Muscle layer of colon (tissue), 2 donors: Measurements from ENCODE around the gene PAPOLG.

Experiments
- H3K27ac ChIP-seq: one replicate; pipeline ENCODE4 v1.7.0; 2013; ENCODE audit warnings: low read depth, mild to moderate bottlenecking, low read length, moderate library complexity
- H3K27me3 ChIP-seq, 2 donors: one replicate each; pipeline ENCODE4 v1.7.0; 2013; ENCODE audit warnings: low read length in 2 of 2, mild to moderate bottlenecking in 2 of 2; ENCODE audit not compliant: insufficient read depth in 2 of 2, control insufficient read depth in 1 of 2
- H3K36me3 ChIP-seq: one replicate; pipeline ENCODE4 v1.7.0; 2013; ENCODE audit warnings: mild to moderate bottlenecking, low read length; ENCODE audit not compliant: insufficient read depth
- H3K4me1 ChIP-seq: one replicate; pipeline ENCODE4 v1.7.0; 2013; ENCODE audit warnings: mild to moderate bottlenecking, low read length; ENCODE audit not compliant: insufficient read depth
- H3K4me3 ChIP-seq, 2 donors: one replicate each; pipeline ENCODE4 v1.7.0; 2013; ENCODE audit warnings: low read length in 2 of 2, low read depth in 1 of 2, mild to moderate bottlenecking in 1 of 2, moderate library complexity in 1 of 2
- H3K9ac ChIP-seq: one replicate; pipeline ENCODE4 v1.7.0; 2013; ENCODE audit warnings: low read length
- H3K9me3 ChIP-seq: one replicate; pipeline ENCODE4 v1.7.0; 2013; ENCODE audit warnings: mild to moderate bottlenecking, low read length
- donor health status: abdominal sarcoma.
- donor health status: Adenocarcinoma of cecum.

PAPOLG gene

GRCh38 chr2:60827369-60827768 is 71.3 kb downstream of the PAPOLG start:
- peaks cover 0 to 4% of the 10 kb centered on the region in 2 donors for H3K27me3 ChIP-seq
- no peaks in the 10 kb centered on the region for H3K9me3 ChIP-seq
- no peaks in the 10 kb centered on the region for H3K36me3 ChIP-seq
- no peak overlapping the region for H3K27ac ChIP-seq
- no peaks in the 10 kb centered on the region for H3K4me1 ChIP-seq
- no peak overlapping the region for H3K4me3 ChIP-seq
- no peak overlapping the region for H3K9ac ChIP-seq

- no peak overlapping the region for H3K4me3 ChIP-seq
- no peak overlapping the region for H3K27ac ChIP-seq
- H3K27me3 ChIP-seq = peaks cover 0 to 4% of the 10 kb centered on the region in 2 donors
- no peaks in the 10 kb centered on the region for H3K9me3 ChIP-seq
- H3K9ac ChIP-seq = no peak overlapping the region
- H3K4me1 ChIP-seq = no peaks in the 10 kb centered on the region
- H3K36me3 ChIP-seq = no peaks in the 10 kb centered on the region
Measured at GRCh38 chr2:60830991-60831390, 74.9 kb downstream of the PAPOLG start.

DNA sequence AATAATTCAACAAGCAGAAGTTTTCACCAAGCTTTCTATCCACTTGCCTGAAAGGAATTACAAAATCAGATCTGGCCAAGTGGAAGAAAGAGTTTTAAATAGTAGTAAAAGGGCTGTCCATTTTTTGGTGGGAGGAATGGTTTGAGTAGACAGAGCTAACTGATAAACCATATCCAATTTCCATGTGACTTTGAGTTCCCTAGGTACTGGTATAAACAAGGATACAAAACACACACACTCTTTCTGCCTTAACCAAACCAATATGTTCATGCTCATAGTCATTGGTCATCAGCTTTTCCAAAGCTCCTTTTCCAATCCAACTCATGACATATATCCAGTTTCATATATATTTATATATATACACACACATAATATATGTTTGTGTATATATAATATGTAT is 75.9 kb downstream of the PAPOLG start:
- H3K27ac ChIP-seq = no peak overlapping the region
- peaks cover 0 to 4% of the 10 kb centered on the region in 2 donors for H3K27me3 ChIP-seq
- H3K9ac ChIP-seq = no peak overlapping the region
- no peaks in the 10 kb centered on the region for H3K9me3 ChIP-seq
- H3K4me3 ChIP-seq = no peak overlapping the region
- H3K4me1 ChIP-seq = no peaks in the 10 kb centered on the region
- H3K36me3 ChIP-seq = no peaks in the 10 kb centered on the region

- Histone ChIP-seq H3K36me3 (no peaks in the 10 kb centered on the region), H3K4me1 (no peaks in the 10 kb centered on the region), H3K9ac (no peak overlapping the region), H3K9me3 (no peaks in the 10 kb centered on the region), H3K27me3 (peaks cover 0 to 4% of the 10 kb centered on the region in 2 donors), H3K27ac (no peak overlapping the region), H3K4me3 (no peak overlapping the region)
Measured at GRCh38 chr2:60832621-60833020, 76.6 kb downstream of the PAPOLG start.

GRCh38 chr2:60834270-60834717 is 78.2 kb downstream of the PAPOLG start:
- H3K36me3 ChIP-seq = no peaks in the 10 kb centered on the region
- peaks cover 0 to 4% of the 10 kb centered on the region in 2 donors for H3K27me3 ChIP-seq
- H3K4me3 ChIP-seq = no peak overlapping the region
- H3K27ac ChIP-seq = no peak overlapping the region
- H3K9ac ChIP-seq = no peak overlapping the region
- no peaks in the 10 kb centered on the region for H3K9me3 ChIP-seq
- H3K4me1 ChIP-seq = no peaks in the 10 kb centered on the region

- Histone ChIP-seq H3K4me1 (no peaks in the 10 kb centered on the region), H3K36me3 (no peaks in the 10 kb centered on the region), H3K27ac (no peak overlapping the region), H3K9me3 (no peaks in the 10 kb centered on the region), H3K27me3 (no peaks in the 10 kb centered on the region), H3K9ac (no peak overlapping the region), H3K4me3 (no peak overlapping the region)
Measured at GRCh38 chr2:60836491-60836890, 80.4 kb downstream of the PAPOLG start.

DNA sequence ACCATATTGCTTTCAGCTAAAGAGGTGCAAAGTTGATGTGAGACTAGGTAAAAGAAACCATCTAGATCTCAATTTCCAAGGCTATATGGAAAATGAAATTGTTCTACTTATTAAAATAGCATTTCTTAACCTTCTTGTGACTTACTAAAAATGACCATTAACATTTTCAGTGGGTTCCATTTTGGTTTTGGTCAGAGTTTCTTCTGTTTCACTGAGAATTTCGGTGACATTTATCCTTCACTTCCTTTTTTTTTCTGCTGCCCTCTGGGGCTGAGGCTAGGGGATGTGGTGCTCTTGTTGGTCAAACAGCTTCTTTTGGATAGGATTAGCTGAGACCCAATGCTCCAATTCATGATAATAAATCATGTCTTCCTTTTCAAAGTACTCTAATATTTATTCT is 81.1 kb downstream of the PAPOLG start:
- Histone ChIP-seq H3K4me1 (no peaks in the 10 kb centered on the region), H3K27me3 (no peaks in the 10 kb centered on the region), H3K9ac (no peak overlapping the region), H3K36me3 (no peaks in the 10 kb centered on the region), H3K27ac (no peak overlapping the region), H3K9me3 (no peaks in the 10 kb centered on the region), H3K4me3 (no peak overlapping the region)

- H3K4me1 ChIP-seq = no peaks in the 10 kb centered on the region
- no peaks in the 10 kb centered on the region for H3K36me3 ChIP-seq
- no peaks in the 10 kb centered on the region for H3K9me3 ChIP-seq
- H3K27me3 ChIP-seq = no peaks in the 10 kb centered on the region
- H3K4me3 ChIP-seq = no peak overlapping the region
- H3K27ac ChIP-seq = no peak overlapping the region
- H3K9ac ChIP-seq = no peak overlapping the region
Measured at GRCh38 chr2:60838481-60838880, 82.4 kb downstream of the PAPOLG start.

- H3K9ac ChIP-seq = no peak overlapping the region
- no peaks in the 10 kb centered on the region for H3K4me1 ChIP-seq
Measured at GRCh38 chr2:60839126-60839813, 83.2 kb downstream of the PAPOLG start.

GRCh38 chr2:60840880-60841279 is 84.8 kb downstream of the PAPOLG start:
- Histone ChIP-seq H3K4me1 (no peaks in the 10 kb centered on the region), H3K27ac (no peak overlapping the region), H3K36me3 (no peaks in the 10 kb centered on the region), H3K9me3 (no peaks in the 10 kb centered on the region), H3K27me3 (no peaks in the 10 kb centered on the region), H3K9ac (no peak overlapping the region), H3K4me3 (no peak overlapping the region)

More at GRCh38 chr2:60839126-60839813, 83.2 kb downstream of the PAPOLG start:
- H3K9me3 ChIP-seq = no peaks in the 10 kb centered on the region
- H3K4me3 ChIP-seq = no peak overlapping the region
- H3K27ac ChIP-seq = no peak overlapping the region
- H3K27me3 ChIP-seq = no peaks in the 10 kb centered on the region
- no peaks in the 10 kb centered on the region for H3K36me3 ChIP-seq

DNA sequence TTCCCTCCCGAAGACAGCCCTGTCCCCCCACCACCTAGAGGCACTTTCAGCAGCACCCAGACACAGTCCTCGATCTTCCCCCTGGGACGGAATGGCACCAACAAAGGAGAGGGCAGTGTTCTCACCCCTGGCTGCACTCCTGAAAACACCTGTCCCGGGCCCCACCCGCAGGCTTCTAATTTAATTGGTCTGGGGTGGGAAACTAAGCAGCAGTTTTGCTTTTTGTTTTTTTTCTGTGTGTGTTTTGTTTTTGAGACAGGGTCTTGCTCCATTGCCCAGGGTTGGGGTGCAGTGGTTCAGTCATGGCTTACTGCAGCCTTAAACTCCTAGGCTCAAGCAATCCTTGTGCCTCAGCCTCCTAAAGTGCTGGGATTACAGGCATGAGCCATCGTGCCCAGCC is 86.9 kb downstream of the PAPOLG start:
- Histone ChIP-seq H3K27ac (no peak overlapping the region), H3K27me3 (no peaks in the 10 kb centered on the region), H3K4me1 (no peaks in the 10 kb centered on the region), H3K36me3 (no peaks in the 10 kb centered on the region), H3K9me3 (no peaks in the 10 kb centered on the region), H3K4me3 (no peak overlapping the region), H3K9ac (no peak overlapping the region)

DNA sequence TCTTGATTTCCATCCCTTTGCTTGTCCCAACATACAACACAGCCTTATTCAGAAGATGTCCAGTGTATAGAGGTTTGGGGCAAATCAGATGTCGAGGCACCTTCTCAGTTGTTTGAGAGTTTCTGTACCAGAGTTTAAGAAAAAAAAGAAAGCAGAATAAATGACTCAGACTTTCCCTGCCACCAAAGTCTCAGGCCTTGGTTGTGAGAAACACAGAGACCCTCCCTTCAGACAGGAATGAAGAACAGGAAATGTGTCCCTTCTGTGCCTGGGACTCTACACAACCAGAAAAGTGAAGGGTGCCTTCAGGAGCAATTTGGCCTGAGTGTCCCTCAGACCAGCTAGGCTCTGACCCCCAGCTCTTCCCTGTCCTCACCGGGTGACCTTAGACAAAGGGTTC is 88.0 kb downstream of the PAPOLG start:
- H3K9me3 ChIP-seq = no peaks in the 10 kb centered on the region
- H3K4me3 ChIP-seq = no peak overlapping the region
- H3K36me3 ChIP-seq = no peaks in the 10 kb centered on the region
- no peak overlapping the region for H3K9ac ChIP-seq
- no peak overlapping the region for H3K27ac ChIP-seq
- H3K27me3 ChIP-seq = no peaks in the 10 kb centered on the region
- H3K4me1 ChIP-seq = no peaks in the 10 kb centered on the region
